NCI-H2107 (cell line): ENCODE results near the gene ZNF343.

Experiments used
- DNase-seq: peaks from one replicate; lab custom pipeline; 2025; lab: John Stamatoyannopoulos, UW

ZNF343 gene

DNA sequence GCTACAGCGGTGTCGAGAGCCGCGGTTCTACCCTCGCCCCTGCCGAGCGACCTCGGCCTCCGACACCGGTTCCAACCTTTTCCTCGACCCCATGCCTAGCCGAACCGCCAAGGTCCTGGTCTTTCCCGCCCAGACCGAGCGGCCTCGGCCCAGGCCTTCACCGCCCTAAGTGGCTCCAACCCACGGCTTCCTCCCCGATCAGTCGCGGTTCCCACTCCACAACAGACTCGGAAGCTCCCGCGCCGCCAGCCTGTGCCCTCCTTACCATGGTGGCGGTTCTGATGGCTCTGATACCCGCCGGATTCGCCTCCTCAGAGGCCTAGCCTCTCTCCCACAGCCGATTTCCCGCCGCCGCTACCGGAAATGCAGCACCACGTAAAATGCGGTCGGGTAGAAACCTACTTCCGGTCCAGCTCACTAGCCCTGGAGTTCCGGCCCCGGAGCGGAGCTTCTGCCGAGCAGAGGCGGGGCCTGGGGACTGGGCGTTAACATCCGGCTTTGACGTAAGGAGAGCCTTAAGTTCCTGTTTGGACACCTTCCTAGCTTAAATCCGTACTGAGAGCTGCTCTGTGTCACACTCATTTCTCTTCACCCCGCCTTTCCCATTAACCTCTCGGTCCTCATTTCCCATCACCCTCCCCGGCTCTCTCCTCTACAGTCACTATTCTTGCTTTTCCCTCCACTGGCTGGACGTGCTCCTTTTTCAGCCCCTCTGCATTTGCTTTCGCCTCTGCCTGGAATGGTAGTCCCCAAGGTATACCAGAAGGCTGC is 38.1 kb downstream of the ZNF343 start, which contains the start of gene SNRPB:
SNRPB (minus strand) TSS at position 367 of the 771 bp plus-strand sequence; CDS start at position 268, 99 bp downstream.
- peak; percentile 86 for DNase-seq

- DNase-seq = no peak
Measured at GRCh38 chr20:2469991-2470422, 38.7 kb downstream of the ZNF343 start.

- no peak for DNase-seq
Measured at GRCh38 chr20:2468581-2469407, 39.9 kb downstream of the ZNF343 start.

- DNase-seq = no peak
Measured at GRCh38 chr20:2467412-2467811, 41.3 kb downstream of the ZNF343 start.

DNA sequence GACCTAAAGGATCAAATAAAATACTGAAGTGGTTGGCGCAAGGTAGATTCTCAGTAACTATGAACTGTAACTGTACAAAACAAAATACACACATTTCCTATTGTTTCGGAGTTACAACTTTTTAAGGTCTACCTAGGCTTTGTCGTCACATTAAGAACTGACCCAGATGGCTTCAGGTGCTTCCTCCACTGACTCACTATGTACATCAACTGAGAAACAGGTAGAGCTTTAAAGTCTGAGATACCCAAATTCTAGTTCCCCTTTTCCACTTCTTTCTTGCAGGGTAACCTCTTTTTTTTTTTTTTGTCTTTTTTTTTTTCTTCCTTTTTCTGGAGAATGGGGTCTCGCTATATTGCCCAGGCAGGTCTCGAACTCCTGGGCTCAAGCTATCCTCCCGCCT is 43.6 kb downstream of the ZNF343 start:
- no peak for DNase-seq

GRCh38 chr20:2463616-2464365 is 44.9 kb downstream of the ZNF343 start:
- DNase-seq = no peak

GRCh38 chr20:2462484-2462883 is 46.2 kb downstream of the ZNF343 start:
- DNase-seq = no peak

DNA sequence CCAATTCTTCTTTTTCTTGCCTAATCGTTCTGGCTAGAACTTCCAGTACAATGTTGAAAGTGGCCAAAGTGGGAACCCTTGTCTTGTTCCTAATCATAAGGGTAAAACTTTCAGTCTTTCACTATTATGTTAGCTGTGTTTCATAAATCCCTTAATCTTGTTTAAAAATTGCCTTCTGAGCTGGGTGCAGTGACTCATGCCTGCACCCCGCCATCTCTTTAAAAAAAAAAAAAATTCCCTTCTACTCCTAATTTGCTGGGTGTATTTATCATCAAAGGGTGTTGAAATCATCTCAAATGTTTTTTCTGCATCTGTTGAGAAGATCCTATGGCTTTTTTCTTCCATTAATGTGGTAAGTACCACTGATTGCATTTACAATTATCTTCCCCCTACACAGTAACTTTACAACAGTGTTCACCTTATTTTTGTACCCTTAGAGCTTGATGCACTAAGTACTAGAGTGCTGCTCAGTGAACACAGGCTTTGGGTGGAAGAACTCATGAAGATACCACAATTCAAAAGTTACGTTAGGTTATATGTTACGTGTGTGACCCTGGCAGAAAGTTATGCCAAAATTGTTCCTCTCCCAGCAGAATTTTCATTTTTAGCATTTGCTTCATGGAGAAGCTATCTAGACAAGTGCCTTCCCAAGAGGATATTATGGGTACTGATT is 47.8 kb downstream of the ZNF343 start:
- DNase-seq = no peak

GRCh38 chr20:2459981-2460751 is 48.5 kb downstream of the ZNF343 start:
- DNase-seq = no peak

GRCh38 chr20:2458919-2459499 is 49.7 kb downstream of the ZNF343 start:
- no peak for DNase-seq

DNA sequence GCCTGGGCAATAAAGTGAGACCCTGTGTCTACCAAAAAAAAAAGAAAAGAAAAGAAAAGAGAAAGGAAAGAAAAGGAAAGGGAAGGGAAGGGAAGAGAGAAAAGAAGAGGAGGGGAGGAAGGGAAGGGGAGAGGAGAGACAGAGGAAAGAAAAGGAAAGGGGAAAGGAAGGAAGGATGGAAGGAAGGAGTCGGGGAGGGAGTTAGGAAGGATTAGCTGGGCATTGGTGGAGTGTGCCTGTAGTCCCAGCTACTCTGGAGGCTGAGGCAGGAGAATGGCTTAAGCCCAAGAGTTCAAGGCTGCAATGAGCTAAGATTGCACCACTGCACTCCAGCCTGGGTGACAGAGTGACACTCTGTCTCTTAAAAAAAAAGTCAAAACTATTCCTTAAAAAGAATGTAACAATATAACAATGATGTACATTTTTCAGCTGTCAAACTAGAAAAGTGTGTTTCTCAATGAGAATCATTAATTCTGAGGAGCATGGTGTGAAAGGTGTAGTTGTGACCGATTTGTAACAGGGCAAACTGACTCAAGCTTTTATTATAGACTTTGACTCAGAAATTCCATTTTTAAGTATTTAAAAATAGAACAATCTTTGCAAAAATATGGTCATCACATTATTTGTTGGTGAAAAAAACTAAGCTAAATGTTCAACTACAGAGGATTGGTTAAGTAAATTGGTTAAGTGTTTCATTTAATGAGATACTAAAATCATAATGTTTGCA is 52.8 kb downstream of the ZNF343 start:
- no peak for DNase-seq

GRCh38 chr20:2453792-2454191 is 54.9 kb downstream of the ZNF343 start:
- DNase-seq = no peak

DNA sequence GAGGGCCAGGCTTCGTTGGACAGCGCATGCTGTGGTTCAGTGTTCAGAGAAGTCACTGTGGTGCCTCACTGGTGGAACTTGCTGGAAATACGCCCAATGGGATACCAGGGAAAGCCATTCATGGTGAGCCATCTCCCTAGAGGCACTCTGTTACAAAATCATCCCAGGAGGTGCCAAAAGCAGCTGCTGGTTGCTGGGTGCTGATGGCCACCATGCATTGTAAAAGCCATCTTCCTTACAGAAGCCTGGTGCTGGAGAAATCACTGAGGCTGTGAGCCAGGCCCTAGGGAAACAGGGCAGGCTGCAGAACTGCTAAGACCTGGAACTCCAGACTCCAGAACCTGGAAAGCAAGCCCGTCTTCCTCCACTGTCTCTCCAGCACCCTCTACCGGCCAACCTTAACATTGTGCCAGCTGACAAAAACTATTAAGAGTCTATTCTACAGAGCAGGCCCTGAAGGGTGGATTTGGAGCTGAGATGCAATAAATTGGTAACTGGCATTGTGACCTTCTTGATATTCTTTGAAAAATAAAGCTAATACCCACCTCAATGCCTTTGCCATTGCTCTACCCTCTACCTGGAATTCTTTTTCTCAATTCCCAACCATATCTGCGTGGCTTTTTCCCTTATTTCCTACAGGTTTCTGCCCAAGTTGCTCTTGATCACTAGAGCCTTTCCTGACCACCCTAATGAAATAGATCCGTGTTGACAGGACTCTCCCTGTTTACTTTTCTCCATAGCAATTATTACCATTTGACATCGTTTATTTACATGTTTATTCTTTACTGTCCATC is 56.6 kb downstream of the ZNF343 start:
- DNase-seq = peak; percentile 22

DNA sequence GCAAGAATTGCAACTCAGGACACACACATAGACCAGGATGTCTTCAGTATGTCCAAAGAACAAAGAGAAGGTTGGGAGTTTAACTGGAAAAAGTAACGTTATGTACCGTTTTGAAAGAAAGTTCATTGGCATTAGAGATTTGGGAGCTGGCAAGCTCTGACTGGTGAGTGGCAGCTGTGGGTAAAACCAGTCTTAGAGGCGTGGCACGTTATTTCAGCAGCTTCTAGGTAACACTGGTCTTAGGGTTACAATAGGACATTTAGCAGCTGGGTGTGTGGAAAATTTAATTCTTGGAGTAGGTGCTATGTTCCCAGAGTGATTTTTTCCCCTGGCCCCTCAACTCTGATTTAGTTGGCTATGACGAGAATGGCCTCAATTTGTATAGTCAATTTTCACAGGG is 57.3 kb downstream of the ZNF343 start:
- no peak for DNase-seq

DNA sequence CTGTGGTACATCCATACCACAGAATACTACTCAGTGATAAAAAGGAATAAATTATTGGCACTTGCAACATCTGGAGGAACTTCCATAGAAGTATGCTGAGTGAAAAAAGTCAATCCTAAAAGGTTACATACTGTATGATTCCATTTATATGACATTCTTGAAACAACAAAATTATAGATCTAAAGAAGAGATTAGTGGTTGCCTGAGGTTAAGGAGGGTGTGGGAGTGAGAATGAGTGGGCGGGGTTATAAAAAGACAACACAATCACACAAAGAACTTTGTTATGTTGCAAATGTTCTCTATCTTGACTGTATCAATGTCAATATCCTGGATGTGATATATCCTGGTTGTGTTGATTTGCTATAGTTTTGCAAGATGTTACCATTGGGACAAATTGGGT is 59.3 kb downstream of the ZNF343 start:
- no peak for DNase-seq

DNA sequence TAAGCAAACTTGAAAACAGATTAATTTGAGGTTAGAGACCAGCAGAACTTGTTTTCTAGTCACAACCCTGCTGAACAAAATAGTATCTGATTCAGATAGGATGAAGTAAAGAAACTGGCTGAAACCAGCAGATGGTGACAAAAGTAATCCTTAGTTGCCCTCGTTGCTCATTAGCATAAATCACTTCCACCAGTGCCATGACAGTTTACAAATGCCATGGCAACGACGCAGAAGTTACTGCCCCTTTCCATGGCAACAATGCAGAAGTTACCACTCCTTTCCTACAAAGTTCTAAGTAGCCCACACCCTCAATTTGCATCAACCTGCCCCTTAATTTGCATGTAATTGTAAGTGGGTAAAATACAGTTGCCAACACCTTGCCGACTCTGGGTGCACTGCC is 61.9 kb downstream of the ZNF343 start:
- no peak for DNase-seq
